ENCODE measurements around the gene SYAP1.

SYAP1 gene

GRCh38 chrX:16727637-16728036 lies 8.2 kb downstream of the SYAP1 start:
- no peaks in the 10 kb centered on the region for H3K27me3 ChIP-seq (ENCODE audit: control insufficient read depth, insufficient read depth, low read length)
- H3K36me3 ChIP-seq (ENCODE audit: control insufficient read depth, low read depth, low read length): no peaks in the 10 kb centered on the region
- H3K4me3 ChIP-seq (ENCODE audit: low read length): no peak overlapping the region
- peaks cover 14% of the 10 kb centered on the region for H3K9me3 ChIP-seq (ENCODE audit: control insufficient read depth, low read depth, low read length)
- H3K4me1 ChIP-seq (ENCODE audit: control insufficient read depth, low read depth, low read length): no peaks in the 10 kb centered on the region
- no peak overlapping the region for H3K9ac ChIP-seq (ENCODE audit: low read length)
- no peak overlapping the region for H3K27ac ChIP-seq (ENCODE audit: low read length)

GRCh38 chrX:16730450-16730849 lies 11.0 kb downstream of the SYAP1 start:
- Histone ChIP-seq H3K9me3 (ENCODE audit: control insufficient read depth, low read depth, low read length) (peaks cover 14% of the 10 kb centered on the region), H3K27ac (ENCODE audit: low read length) (no peak overlapping the region), H3K36me3 (ENCODE audit: control insufficient read depth, low read depth, low read length) (no peaks in the 10 kb centered on the region), H3K4me3 (ENCODE audit: low read length) (no peak overlapping the region), H3K4me1 (ENCODE audit: control insufficient read depth, low read depth, low read length) (no peaks in the 10 kb centered on the region), H3K27me3 (ENCODE audit: control insufficient read depth, insufficient read depth, low read length) (no peaks in the 10 kb centered on the region), H3K9ac (ENCODE audit: low read length) (no peak overlapping the region)

GRCh38 chrX:16733013-16733412 lies 13.6 kb downstream of the SYAP1 start:
- no peak overlapping the region for H3K9ac ChIP-seq (ENCODE audit: low read length)
- no peak overlapping the region for H3K27ac ChIP-seq (ENCODE audit: low read length)
- H3K36me3 ChIP-seq (ENCODE audit: control insufficient read depth, low read depth, low read length): peaks cover 25% of the 10 kb centered on the region
- H3K4me1 ChIP-seq (ENCODE audit: control insufficient read depth, low read depth, low read length): no peaks in the 10 kb centered on the region
- H3K4me3 ChIP-seq (ENCODE audit: low read length): no peak overlapping the region
- H3K9me3 ChIP-seq (ENCODE audit: control insufficient read depth, low read depth, low read length): peaks cover 8% of the 10 kb centered on the region
- no peaks in the 10 kb centered on the region for H3K27me3 ChIP-seq (ENCODE audit: control insufficient read depth, insufficient read depth, low read length)

GRCh38 chrX:16737024-16737423 lies 17.6 kb downstream of the SYAP1 start:
- Histone ChIP-seq H3K9me3 (ENCODE audit: control insufficient read depth, low read depth, low read length) (no peaks in the 10 kb centered on the region), H3K4me1 (ENCODE audit: control insufficient read depth, low read depth, low read length) (no peaks in the 10 kb centered on the region), H3K27ac (ENCODE audit: low read length) (no peak overlapping the region), H3K27me3 (ENCODE audit: control insufficient read depth, insufficient read depth, low read length) (no peaks in the 10 kb centered on the region), H3K36me3 (ENCODE audit: control insufficient read depth, low read depth, low read length) (peaks cover 56% of the 10 kb centered on the region), H3K9ac (ENCODE audit: low read length) (no peak overlapping the region), H3K4me3 (ENCODE audit: low read length) (no peak overlapping the region)

- Histone ChIP-seq H3K4me1 (ENCODE audit: control insufficient read depth, low read depth, low read length) (no peaks in the 10 kb centered on the region), H3K36me3 (ENCODE audit: control insufficient read depth, low read depth, low read length) (peaks cover 79% of the 10 kb centered on the region), H3K27ac (ENCODE audit: low read length) (no peak overlapping the region), H3K4me3 (ENCODE audit: low read length) (no peak overlapping the region), H3K9me3 (ENCODE audit: control insufficient read depth, low read depth, low read length) (no peaks in the 10 kb centered on the region), H3K9ac (ENCODE audit: low read length) (no peak overlapping the region), H3K27me3 (ENCODE audit: control insufficient read depth, insufficient read depth, low read length) (no peaks in the 10 kb centered on the region)
Measured at GRCh38 chrX:16739574-16739973, 20.2 kb downstream of the SYAP1 start.

GRCh38 chrX:16743604-16744325 lies 24.4 kb downstream of the SYAP1 start:
- H3K4me1 ChIP-seq (ENCODE audit: control insufficient read depth, low read depth, low read length): no peaks in the 10 kb centered on the region
- no peaks in the 10 kb centered on the region for H3K27me3 ChIP-seq (ENCODE audit: control insufficient read depth, insufficient read depth, low read length)
- no peak overlapping the region for H3K27ac ChIP-seq (ENCODE audit: low read length)
- peaks cover 82% of the 10 kb centered on the region for H3K36me3 ChIP-seq (ENCODE audit: control insufficient read depth, low read depth, low read length)
- no peak overlapping the region for H3K9ac ChIP-seq (ENCODE audit: low read length)
- H3K4me3 ChIP-seq (ENCODE audit: low read length): no peak overlapping the region
- H3K9me3 ChIP-seq (ENCODE audit: control insufficient read depth, low read depth, low read length): no peaks in the 10 kb centered on the region

- H3K27me3 ChIP-seq (ENCODE audit: control insufficient read depth, insufficient read depth, low read length): no peaks in the 10 kb centered on the region
- H3K4me1 ChIP-seq (ENCODE audit: control insufficient read depth, low read depth, low read length): no peaks in the 10 kb centered on the region
- H3K36me3 ChIP-seq (ENCODE audit: control insufficient read depth, low read depth, low read length): peaks cover 82% of the 10 kb centered on the region
Measured at GRCh38 chrX:16745102-16745501, 25.7 kb downstream of the SYAP1 start.

GRCh38 chrX:16745659-16746058 lies 26.2 kb downstream of the SYAP1 start:
- Histone ChIP-seq H3K36me3 (ENCODE audit: control insufficient read depth, low read depth, low read length) (peaks cover 84% of the 10 kb centered on the region), H3K4me3 (ENCODE audit: low read length) (no peak overlapping the region)

More at GRCh38 chrX:16745102-16745501, 25.7 kb downstream of the SYAP1 start:
- Histone ChIP-seq H3K4me3 (ENCODE audit: low read length) (no peak overlapping the region), H3K9me3 (ENCODE audit: control insufficient read depth, low read depth, low read length) (no peaks in the 10 kb centered on the region), H3K27ac (ENCODE audit: low read length) (no peak overlapping the region), H3K9ac (ENCODE audit: low read length) (no peak overlapping the region)

GRCh38 chrX:16748425-16748824 lies 29.0 kb downstream of the SYAP1 start:
- H3K4me3 ChIP-seq (ENCODE audit: low read length): no peak overlapping the region
- H3K27ac ChIP-seq (ENCODE audit: low read length): no peak overlapping the region
- peaks cover 68% of the 10 kb centered on the region for H3K36me3 ChIP-seq (ENCODE audit: control insufficient read depth, low read depth, low read length)
- H3K9me3 ChIP-seq (ENCODE audit: control insufficient read depth, low read depth, low read length): no peaks in the 10 kb centered on the region
- H3K9ac ChIP-seq (ENCODE audit: low read length): no peak overlapping the region
- H3K27me3 ChIP-seq (ENCODE audit: control insufficient read depth, insufficient read depth, low read length): no peaks in the 10 kb centered on the region
- no peaks in the 10 kb centered on the region for H3K4me1 ChIP-seq (ENCODE audit: control insufficient read depth, low read depth, low read length)

More at GRCh38 chrX:16745659-16746058, 26.2 kb downstream of the SYAP1 start:
- Histone ChIP-seq H3K4me1 (ENCODE audit: control insufficient read depth, low read depth, low read length) (no peaks in the 10 kb centered on the region), H3K27ac (ENCODE audit: low read length) (no peak overlapping the region), H3K27me3 (ENCODE audit: control insufficient read depth, insufficient read depth, low read length) (no peaks in the 10 kb centered on the region), H3K9ac (ENCODE audit: low read length) (no peak overlapping the region), H3K9me3 (ENCODE audit: control insufficient read depth, low read depth, low read length) (no peaks in the 10 kb centered on the region)

- Histone ChIP-seq H3K4me1 (ENCODE audit: control insufficient read depth, low read depth, low read length) (no peaks in the 10 kb centered on the region), H3K9ac (ENCODE audit: low read length) (no peak overlapping the region), H3K9me3 (ENCODE audit: control insufficient read depth, low read depth, low read length) (no peaks in the 10 kb centered on the region), H3K4me3 (ENCODE audit: low read length) (no peak overlapping the region), H3K27me3 (ENCODE audit: control insufficient read depth, insufficient read depth, low read length) (no peaks in the 10 kb centered on the region), H3K36me3 (ENCODE audit: control insufficient read depth, low read depth, low read length) (peaks cover 61% of the 10 kb centered on the region), H3K27ac (ENCODE audit: low read length) (no peak overlapping the region)
Measured at GRCh38 chrX:16750136-16750535, 30.7 kb downstream of the SYAP1 start.

- Histone ChIP-seq H3K36me3 (ENCODE audit: control insufficient read depth, low read depth, low read length) (peaks cover 60% of the 10 kb centered on the region), H3K9ac (ENCODE audit: low read length) (no peak overlapping the region), H3K27ac (ENCODE audit: low read length) (no peak overlapping the region), H3K4me1 (ENCODE audit: control insufficient read depth, low read depth, low read length) (no peaks in the 10 kb centered on the region), H3K27me3 (ENCODE audit: control insufficient read depth, insufficient read depth, low read length) (no peaks in the 10 kb centered on the region), H3K4me3 (ENCODE audit: low read length) (no peak overlapping the region), H3K9me3 (ENCODE audit: control insufficient read depth, low read depth, low read length) (no peaks in the 10 kb centered on the region)
Measured at GRCh38 chrX:16754019-16754418, 34.6 kb downstream of the SYAP1 start.

- Histone ChIP-seq H3K9me3 (ENCODE audit: control insufficient read depth, low read depth, low read length) (no peaks in the 10 kb centered on the region), H3K36me3 (ENCODE audit: control insufficient read depth, low read depth, low read length) (peaks cover 63% of the 10 kb centered on the region), H3K27me3 (ENCODE audit: control insufficient read depth, insufficient read depth, low read length) (no peaks in the 10 kb centered on the region), H3K4me3 (ENCODE audit: low read length) (no peak overlapping the region), H3K4me1 (ENCODE audit: control insufficient read depth, low read depth, low read length) (no peaks in the 10 kb centered on the region), H3K27ac (ENCODE audit: low read length) (no peak overlapping the region), H3K9ac (ENCODE audit: low read length) (no peak overlapping the region)
Measured at GRCh38 chrX:16756724-16757123, 37.3 kb downstream of the SYAP1 start.
